ENCODE results near the gene C6. TPM values are rescaled to one million over a fixed set of nuclear protein-coding genes. Genes with fewer than 3 reads are reported as not detected.

C6 gene
- total RNA-seq, 1 experiment from 2014 or later: not detected

DNA sequence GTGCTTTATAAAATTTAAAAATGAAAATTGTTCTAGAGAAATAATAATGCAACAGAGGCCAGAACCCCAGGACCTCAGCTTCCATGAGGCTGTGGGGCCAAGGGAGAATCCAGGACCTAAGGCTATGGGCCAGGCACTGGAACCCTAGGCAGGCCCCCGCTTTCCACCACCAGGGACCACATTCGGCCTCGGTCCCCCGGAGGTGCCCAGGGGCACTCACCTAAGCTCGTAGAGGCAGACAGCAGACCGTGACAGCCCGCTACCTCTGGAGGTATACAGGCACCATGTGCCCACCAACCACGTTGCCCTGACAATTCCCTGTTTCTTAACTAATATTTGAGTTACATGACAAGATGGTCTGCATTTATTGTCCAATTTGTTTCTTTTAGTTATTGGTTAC is 92.7 kb downstream of the C6 start:
- DNase-seq (ENCODE audit: low spot score): no peak

DNA sequence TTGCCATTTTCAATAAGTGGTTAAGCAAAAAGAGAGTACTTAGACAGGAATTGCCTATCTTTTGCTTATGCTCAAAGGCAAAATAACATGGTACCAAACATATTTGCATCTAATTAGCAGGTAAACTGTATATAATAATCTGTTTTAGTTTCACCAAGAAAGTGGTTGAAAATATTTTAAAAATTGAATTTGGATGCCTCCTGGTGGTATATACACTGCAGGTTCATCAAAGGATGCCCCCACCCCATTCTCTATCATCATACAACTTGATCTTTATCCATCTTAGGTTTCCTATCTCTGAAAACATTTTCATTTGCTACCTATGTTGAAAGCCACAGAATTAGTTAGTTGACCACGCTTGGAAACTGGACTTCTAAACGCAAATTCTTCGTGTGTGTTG is 95.2 kb downstream of the C6 start:
- no peak for DNase-seq (ENCODE audit: low spot score)

DNA sequence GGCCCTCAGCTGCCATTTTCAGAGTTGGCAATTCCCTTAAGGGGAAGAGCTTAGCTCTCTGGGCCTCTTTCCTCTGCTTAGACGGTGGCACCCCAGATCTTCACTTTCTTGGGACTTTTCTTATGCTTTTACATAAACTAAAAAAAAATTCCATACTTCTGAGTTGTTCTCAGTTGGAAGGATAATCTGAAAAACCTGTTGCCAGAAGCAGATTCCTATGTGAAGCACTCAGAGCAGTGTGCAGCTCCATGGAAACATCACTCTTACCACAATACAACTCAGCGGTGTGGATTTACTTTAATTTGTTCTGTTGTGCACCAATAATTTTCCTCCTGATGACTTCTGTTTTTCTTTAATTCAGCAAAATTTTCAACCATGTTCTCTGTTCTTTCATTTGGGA is 98.1 kb downstream of the C6 start:
- DNase-seq (ENCODE audit: low spot score): no peak

DNA sequence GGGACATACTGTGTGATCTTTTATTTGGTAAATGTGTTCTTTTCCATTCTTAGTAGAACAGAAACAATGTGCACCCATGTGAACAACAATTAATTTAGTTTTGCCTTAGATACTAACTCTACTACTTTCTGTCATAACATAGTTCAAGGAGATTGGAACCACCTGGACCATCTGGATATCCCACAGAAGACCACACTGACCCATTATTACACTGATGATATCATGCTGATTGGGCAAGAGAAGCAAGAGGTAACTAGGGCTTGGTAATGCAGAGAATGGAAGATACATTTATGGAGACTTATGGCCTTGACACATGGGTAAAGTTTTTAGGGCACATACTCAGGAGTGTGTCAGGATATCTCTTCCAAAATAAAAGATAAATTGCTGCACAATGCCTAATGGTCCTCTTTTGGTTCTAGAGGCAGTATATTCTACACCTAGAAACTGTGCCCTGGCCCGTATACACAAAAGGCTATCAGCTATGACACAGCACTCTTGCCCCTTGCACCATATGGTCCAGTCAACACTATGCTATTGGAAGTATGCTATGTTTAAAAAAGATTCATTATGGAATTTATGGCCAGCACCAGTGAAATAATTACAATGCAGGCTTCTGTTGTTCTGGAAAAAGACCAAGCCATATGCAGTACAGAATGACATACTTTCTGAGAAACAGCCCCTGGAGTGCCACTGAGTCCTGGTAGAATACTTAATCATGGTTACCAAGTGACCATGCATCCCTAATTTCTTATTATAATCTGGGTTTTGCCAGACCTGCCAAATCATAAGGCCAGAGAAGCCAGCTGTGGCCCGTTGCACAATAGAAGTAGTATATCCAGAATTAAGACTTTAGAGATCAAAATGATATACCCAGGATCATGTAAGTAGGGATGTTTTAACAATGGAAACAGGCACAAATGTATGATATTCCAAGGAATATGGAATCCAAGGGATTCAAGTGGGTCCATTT is 100.6 kb downstream of the C6 start:
- no peak for DNase-seq (ENCODE audit: low spot score)

DNA sequence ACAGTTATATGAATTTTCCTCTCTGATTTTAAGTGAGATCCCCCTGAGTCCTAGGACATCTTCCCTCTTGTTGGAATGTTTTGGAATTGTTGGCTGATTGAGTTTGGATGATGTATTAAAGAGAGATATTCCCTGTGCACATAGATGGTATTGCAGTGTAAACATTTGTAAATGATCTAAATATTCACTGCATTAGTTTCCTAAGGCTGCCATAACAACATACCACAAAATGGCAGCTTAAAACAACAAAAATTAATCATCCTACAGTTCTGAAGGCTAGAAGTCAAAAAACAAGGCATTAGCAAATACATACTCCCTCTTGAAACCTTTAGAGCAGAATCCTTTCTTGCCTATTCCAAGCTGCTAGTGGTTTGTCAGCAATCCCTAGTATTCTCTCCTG is 104.1 kb downstream of the C6 start:
- DNase-seq (ENCODE audit: low spot score): no peak

DNA sequence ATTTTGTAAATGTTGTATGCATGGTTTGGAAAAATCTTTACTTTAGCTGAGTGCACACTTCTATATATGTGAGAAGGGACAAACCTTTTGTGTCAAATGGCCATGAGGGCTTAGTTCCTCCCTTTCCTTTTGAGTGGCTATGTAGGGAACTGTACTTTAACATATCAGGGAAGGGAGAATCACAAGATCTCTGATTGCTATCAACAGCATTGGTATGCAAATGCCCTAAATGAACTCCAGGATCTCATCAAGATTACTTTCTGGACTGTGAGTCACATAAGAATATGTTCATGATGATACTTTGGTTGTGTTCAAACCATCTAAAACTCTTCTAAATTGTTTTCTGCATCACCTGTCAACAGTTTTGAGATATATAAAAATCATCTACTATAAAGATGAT is 111.0 kb downstream of the C6 start:
- DNase-seq (ENCODE audit: low spot score): no peak

DNA sequence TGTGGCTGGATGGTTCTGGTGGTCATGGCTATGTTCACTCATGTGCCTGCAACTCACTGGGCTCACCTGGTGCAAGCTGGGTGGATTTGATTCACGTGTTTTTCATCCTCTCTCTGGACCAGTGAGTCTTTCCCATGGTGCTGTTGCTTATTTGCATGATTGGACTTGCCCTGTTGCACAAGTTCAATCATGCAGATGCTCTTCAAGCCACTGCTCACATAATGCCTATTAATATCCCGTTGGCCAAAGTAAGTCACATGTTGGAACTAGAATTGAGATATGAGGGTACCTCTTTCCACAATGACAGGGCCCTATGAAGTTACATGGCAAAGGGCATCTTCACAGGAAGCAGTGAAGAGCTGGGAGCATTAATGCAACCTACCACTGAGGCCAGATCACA is 115.7 kb downstream of the C6 start:
- no peak for DNase-seq (ENCODE audit: low spot score)

DNA sequence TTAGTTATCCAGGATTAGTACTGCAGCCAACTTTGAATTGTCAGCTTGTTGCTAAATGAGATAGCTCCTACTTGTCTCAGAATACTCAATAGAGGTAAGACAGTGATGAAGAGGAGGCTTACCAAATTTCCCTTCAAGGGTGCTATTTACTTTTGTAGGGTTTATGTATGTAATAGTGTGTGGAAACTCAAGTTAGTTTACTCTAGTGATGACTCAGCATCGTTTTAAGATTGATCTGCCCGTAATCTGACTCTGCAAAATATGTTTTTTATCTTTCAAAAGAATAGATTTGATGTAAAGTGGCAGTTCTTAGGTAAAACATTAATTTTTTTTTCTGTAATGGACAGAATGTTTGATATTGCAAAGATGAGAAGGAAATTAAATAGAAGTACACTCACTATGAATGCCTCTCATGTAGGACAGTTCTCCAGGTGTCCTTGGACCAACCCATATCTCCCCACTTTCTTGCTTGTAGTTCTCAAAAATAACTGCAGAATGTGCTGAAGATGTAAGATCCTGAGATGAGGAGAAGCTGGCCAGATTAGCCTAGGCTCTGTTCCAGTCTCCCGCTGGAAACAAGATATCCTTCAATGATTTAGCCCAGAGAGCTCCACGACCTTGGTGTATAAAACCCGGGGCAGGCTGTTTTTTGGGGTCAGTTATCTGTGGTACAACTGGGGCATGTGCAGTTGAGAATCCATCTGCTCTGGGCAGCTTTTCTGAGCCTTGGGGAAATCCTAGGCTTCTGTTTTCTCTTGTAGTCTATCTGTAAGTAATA is 117.8 kb downstream of the C6 start:
- DNase-seq (ENCODE audit: low spot score): no peak

DNA sequence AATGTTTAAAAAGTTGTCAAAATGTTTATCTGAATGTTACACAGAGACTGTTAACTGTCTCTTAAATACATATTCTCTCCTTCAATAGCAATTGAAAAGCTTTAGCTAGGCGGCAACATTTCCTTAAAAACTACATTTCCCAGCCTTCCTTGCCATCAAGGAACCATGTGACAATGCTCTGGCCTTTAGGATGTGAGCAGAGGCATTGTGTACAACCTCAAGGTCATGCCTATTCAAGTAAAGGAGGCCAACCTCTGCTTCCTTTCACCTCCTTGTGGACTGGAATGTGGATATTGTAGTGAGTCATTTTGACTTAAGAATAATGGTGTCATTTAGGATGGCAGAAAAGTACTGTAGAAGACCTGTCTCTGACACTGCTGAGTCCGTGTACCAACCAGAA is 118.5 kb downstream of the C6 start:
- DNase-seq (ENCODE audit: low spot score): peak; percentile 63

DNA sequence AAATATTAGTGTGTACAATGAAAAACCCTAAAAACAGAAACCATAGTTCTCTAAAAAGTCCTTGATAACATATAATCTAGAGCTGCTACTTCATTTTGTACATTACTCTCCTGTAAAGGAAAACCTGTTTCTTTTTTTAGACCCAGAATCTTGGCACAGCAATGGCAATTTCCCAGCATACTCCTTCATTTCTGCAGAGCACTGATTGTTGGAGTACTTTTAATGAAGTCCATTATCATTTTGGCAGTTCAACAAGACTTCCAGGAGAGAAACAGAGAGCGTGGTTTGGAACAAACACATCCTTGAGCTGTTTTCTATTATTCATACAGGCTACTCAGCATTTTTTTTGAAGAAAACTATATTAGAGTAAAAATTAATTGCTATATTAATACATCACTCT is 119.5 kb downstream of the C6 start:
- DNase-seq (ENCODE audit: low spot score): no peak

Other genes starting within 250 kb of the C6 start
- gene MROH2B, start 142.2 kb downstream of the C6 start, total RNA-seq (2014; rRNA removed; shearing (Covaris generic)): not detected in 2 replicates